GM12878 (cell line): ENCODE data around the gene NXN. TPM values are rescaled to one million over a fixed set of nuclear protein-coding genes. Genes with fewer than 3 reads are reported as not detected.

ENCODE experiments used
- ATAC-seq: fragments of 200-7000 bp; cut with Tn5 transposase; 3 replicates; pipeline ENCODE4 v1.9.1; 2020; ENCODE audit warnings: mild to moderate bottlenecking, moderate library complexity
- BruUV-seq: library from RNA; stranded (reverse); fragments of 400-500 nt; replicated peaks from 2 replicates; lab custom pipeline; 2021; lab: Mats Ljungman, UMichigan
- CTCF ChIA-PET: fragments of 300-600 bp; sonication (Branson Sonifier 250); formaldehyde crosslinking; extraction: SDS; loops from one replicate; lab custom pipeline; 2021; ENCODE audit warnings: inconsistent platforms; lab: Yijun Ruan, JAX
- POLR2A ChIA-PET: fragments of 350-600 bp; formaldehyde crosslinking; extraction: SDS; loops from one replicate; lab custom pipeline; 2021; ENCODE audit warnings: inconsistent platforms; lab: Charles Lee
- RAD21 ChIA-PET: fragments of 300-600 bp; sonication (Branson Sonifier 250); formaldehyde crosslinking; loops from one replicate; lab custom pipeline; 2023; ENCODE audit warnings: antibody characterized with exemption; ENCODE audit not compliant: unreplicated experiment; lab: Charles Lee
- SMC1A ChIA-PET: fragments of 300-600 bp; sonication (Branson Sonifier 250); formaldehyde crosslinking; loops from one replicate; lab custom pipeline; 2023; ENCODE audit not compliant: unreplicated experiment, uncharacterized antibody; lab: Charles Lee
- DNase-seq: peaks from one replicate; pipeline ENCODE4 v3.0.0-alpha.2; 2011; ENCODE audit warnings: low read depth, low spot score
- FAIRE-seq: peaks from 3 replicates; lab custom pipeline; 2011; peaks lifted over from hg19 to GRCh38; lab: Jason Lieb, UNC
- H2AFZ ChIP-seq: 2 replicates; pipeline ENCODE4 v1.6.0; 2011; ENCODE audit warnings: low read depth, low read length, control low read depth; ENCODE audit not compliant: control insufficient read depth
- H3K27ac ChIP-seq: 2 replicates; pipeline ENCODE4 v1.5.1; 2011; ENCODE audit warnings: control low read depth; ENCODE audit not compliant: control insufficient read depth, insufficient read depth
- H3K27me3 ChIP-seq, 2 experiments: replicated peaks in 1 of 2; 2 replicates each; pipeline versions ENCODE4 v1.6.0 to v1.6.1; 2011; ENCODE audit warnings: low read length in 1 of 2; ENCODE audit not compliant: control insufficient read depth in 2 of 2, insufficient read depth in 2 of 2
- H3K36me3 ChIP-seq, 2 experiments: 2 replicates each; pipeline ENCODE4 v1.5.1; 2011; ENCODE audit warnings: low read length in 1 of 2; ENCODE audit not compliant: control insufficient read depth in 2 of 2, insufficient read depth in 2 of 2
- H3K4me1 ChIP-seq: 2 replicates; pipeline ENCODE4 v1.6.1; 2011; ENCODE audit warnings: mild to moderate bottlenecking, low read length, moderate library complexity, mixed read lengths; ENCODE audit not compliant: control insufficient read depth, insufficient read depth
- H3K4me2 ChIP-seq: 2 replicates; pipeline ENCODE4 v1.6.0; 2011; ENCODE audit warnings: control low read depth; ENCODE audit not compliant: control insufficient read depth, insufficient read depth
- H3K4me3 ChIP-seq: fragments of 200-600 bp; sonication (generic); 2 replicates; pipeline ENCODE4 v1.5.1; 2016
- H3K79me2 ChIP-seq: 2 replicates; pipeline ENCODE4 v1.6.0; 2011; ENCODE audit warnings: low read length; ENCODE audit not compliant: control insufficient read depth, insufficient read depth
- H3K9ac ChIP-seq: 2 replicates; pipeline ENCODE4 v1.8.0; 2011; ENCODE audit warnings: low read length, control low read depth, mixed read lengths; ENCODE audit not compliant: control insufficient read depth, insufficient read depth
- H3K9me3 ChIP-seq: replicated peaks from 3 replicates; pipeline ENCODE4 v1.5.1; 2011; ENCODE audit warnings: mild to moderate bottlenecking, low read length; ENCODE audit not compliant: control insufficient read depth, insufficient read depth
- H4K20me1 ChIP-seq: 2 replicates; pipeline ENCODE4 v1.6.0; 2011; ENCODE audit not compliant: control insufficient read depth, insufficient read depth
- BMI1 ChIP-seq: fragments of 450-650 bp; IDR thresholded peaks from 2 replicates; pipeline ENCODE4 v1.6.1; 2016; ENCODE audit warnings: mild to moderate bottlenecking, moderate library complexity, borderline replicate concordance
- DPF2 ChIP-seq: fragments of 450-650 bp; IDR thresholded peaks from 2 replicates; pipeline ENCODE4 v1.6.1; 2017; ENCODE audit warnings: mild to moderate bottlenecking
- MAX ChIP-seq: IDR thresholded peaks from 2 replicates; pipeline ENCODE4 v1.6.1; 2012; ENCODE audit warnings: low read depth, low read length, improper control_type of control experiment
- MYC ChIP-seq: IDR thresholded peaks from 2 replicates; pipeline ENCODE4 v1.6.1; 2011; ENCODE audit warnings: mild to moderate bottlenecking, low read length, moderate library complexity, inconsistent platforms; ENCODE audit not compliant: insufficient read depth, insufficient replicate concordance, insufficient read length, severe bottlenecking
- PBX3 ChIP-seq: IDR thresholded peaks from 2 replicates; pipeline ENCODE4 v1.6.1; 2011; ENCODE audit warnings: mild to moderate bottlenecking, low read depth, low read length, moderate library complexity; ENCODE audit not compliant: insufficient replicate concordance
- WGBS: methylation state at CpG from one replicate; pipeline ENCODE4 v1.1.6; 2016; ENCODE audit warnings: low lambda C conversion rate; ENCODE audit not compliant: insufficient replicate concordance, insufficient coverage; ENCODE audit errors: missing lambda C conversion rate; 5-methylcytosine and 5-hydroxymethylcytosine counted together
- in situ Hi-C: fragments of 300-500 bp; cut with MboI; formaldehyde crosslinking; loops from 9 replicates; pipeline ENCODE4 v1.14.3; 2018; ENCODE audit warnings: mixed read lengths
- intact Hi-C: fragments of 100-400 bp; cut with micrococcal nuclease; formaldehyde crosslinking; loops from one replicate; pipeline ENCODE4 v1.14.2; 2022; ENCODE audit not compliant: unreplicated experiment
- polyA plus RNA-seq, 11 experiments: library from polyadenylated mRNA; depleted of rRNA in 4 of 11; unstranded in 6 of 11; stranded (reverse) in 5 of 11; fragments of >200 nt; fragmentation: Nextera tagmentation in 4 of 11; fragmentation: Illumina TruSeq in 1 of 11; extraction: Ambion mirVana in 4 of 11; extraction: Trizol in 1 of 11; gene quantifications; 1 replicate in 1 of 11; 2 replicates in 10 of 11; pipeline versions ENCODE4 v1.2.1 to v1.2.3, GENCODE V29; 2011 to 2016; ENCODE audit warnings: inconsistent platforms in 2 of 11, missing spikeins in 2 of 11, low read depth in 1 of 11
- total RNA-seq, 4 experiments: library from RNA; depleted of rRNA in 3 of 4; stranded (reverse); fragments of >200 nt in 3 of 4; fragmentation: Illumina TruSeq in 1 of 4; extraction: Trizol in 1 of 4; gene quantifications; 2 replicates each; pipeline versions ENCODE4 v1.2.1 to v1.2.3, GENCODE V29; 2013 to 2021

NXN gene
- total and polyA plus RNA-seq, 10 of the 15 experiments (the other 5 are each of a cell fraction or from before 2014, with no cell fraction given): 0.04 to 1.2 (median 0.30) TPM

- Histone ChIP-seq H4K20me1 (no peaks in the 10 kb centered on the region), H3K9ac (no peak overlapping the region), H3K4me3 (no peak overlapping the region), H3K79me2 (no peaks in the 10 kb centered on the region), H3K27me3 (peaks cover 3 to 11% of the 10 kb centered on the region in 2 experiments; a peak in 2 of 4 replicates), H3K27ac (no peak overlapping the region), H3K4me1 (peaks cover 7% of the 10 kb centered on the region; the same call in 1 of the 2 replicates), H3K36me3 (no peaks in the 10 kb centered on the region), H3K4me2 (peak overlapping the region; percentile 86), H3K9me3 (no peaks in the 10 kb centered on the region), H2AFZ (peak overlapping the region; percentile 50; the same call in 1 of the 2 replicates)
- ChIA-PET SMC1A (interaction anchor here (0.8 to 2.1 kb wide), 17 partner anchors 15 to 569 kb away, joined by 3 to 24 read pairs (median 5); partner anchors contain the start of genes GLOD4, MRM3 and TIMM22), POLR2A (interaction anchor here (1.0 kb wide), 3 partner anchors 15 to 569 kb away, joined by 3 read pairs; partner anchors contain the start of gene TIMM22), RAD21 (interaction anchor here (0.9 to 2.8 kb wide), 13 partner anchors 15 to 569 kb away, joined by 3 to 32 read pairs (median 7); partner anchors contain the start of genes GLOD4, MRM3, TIMM22 and VPS53), CTCF (interaction anchor here (0.6 to 2.8 kb wide), 35 partner anchors 9 to 831 kb away, joined by 3 to 61 read pairs (median 4); partner anchors contain the start of genes GLOD4, MRM3, TIMM22 and VPS53)
- ATAC-seq (no peak), FAIRE-seq (no peak), DNase-seq (no peak)
- WGBS: 32% methylated on average over 10 of the region's 10 CpGs
- in situ Hi-C loops (no loop called here), intact Hi-C loops (loop anchor here (1.0 to 10.0 kb wide), 4 partner anchors 102 to 569 kb away; partner anchors contain the start of gene VPS53)
- no peak for TF ChIP-seq BMI1
- TF ChIP-seq MYC: no peak
- no peak for TF ChIP-seq MAX
- no peak for TF ChIP-seq DPF2
- no peak for TF ChIP-seq PBX3
- BruUV-seq: no TSS peak
Observed at GRCh38 chr17:981292-981658, 1.7 kb upstream of the NXN start.
